HCT116 (cell line): ENCODE data around the gene PI4KA.

Source experiments
- CEBPB ChIP-seq: IDR thresholded peaks from 2 replicates; pipeline ENCODE4 v1.6.1; 2012; ENCODE audit warnings: low read depth
- CTCF ChIP-seq, 3 experiments: fragments of 200-600 bp in 1 of 3; sonication (generic) in 1 of 3; IDR thresholded peaks in 2 of 3; conservative IDR thresholded peaks in 1 of 3; 2 replicates each; pipeline ENCODE4 v1.5.1; 2012 to 2017; ENCODE audit warnings: low read depth in 2 of 3, low read length in 2 of 3, antibody characterized with exemption in 1 of 3, borderline replicate concordance in 1 of 3, control low read depth in 1 of 3, mild to moderate bottlenecking in 1 of 3, mixed read lengths in 1 of 3, mixed run types in 1 of 3, moderate library complexity in 1 of 3; ENCODE audit not compliant: insufficient read depth in 1 of 3
- EGR1 ChIP-seq: IDR thresholded peaks from 2 replicates; pipeline ENCODE4 v1.6.1; 2012; ENCODE audit warnings: low read depth
- EZH2phosphoT487 ChIP-seq: fragments of 200-600 bp; IDR thresholded peaks from 2 replicates; pipeline ENCODE4 v1.6.1; 2018; ENCODE audit warnings: antibody characterized with exemption, borderline replicate concordance
- JUND ChIP-seq: IDR thresholded peaks from 2 replicates; pipeline ENCODE4 v1.6.1; 2012
- MAX ChIP-seq: IDR thresholded peaks from 2 replicates; pipeline ENCODE4 v1.6.1; 2012
- POLR2A ChIP-seq: IDR thresholded peaks from 2 replicates; pipeline ENCODE4 v1.7.0; 2011; ENCODE audit warnings: borderline replicate concordance; ENCODE audit not compliant: insufficient read depth, insufficient read length; ENCODE audit errors: extremely low read depth
- POLR2AphosphoS5 ChIP-seq: IDR thresholded peaks from 2 replicates; pipeline ENCODE4 v1.6.1; 2011; ENCODE audit warnings: mild to moderate bottlenecking, low read depth, low read length, moderate library complexity
- RAD21 ChIP-seq: IDR thresholded peaks from 2 replicates; pipeline ENCODE4 v1.6.1; 2012; ENCODE audit warnings: low read depth, mild to moderate bottlenecking
- SIN3A ChIP-seq: IDR thresholded peaks from 2 replicates; pipeline ENCODE4 v1.6.1; 2012; ENCODE audit warnings: low read depth
- SP1 ChIP-seq: IDR thresholded peaks from 2 replicates; pipeline ENCODE4 v1.6.1; 2012; ENCODE audit warnings: low read depth
- ZNF274 ChIP-seq: fragments of 200-500 bp; sonication (Bioruptor generic); IDR thresholded peaks from 2 replicates; pipeline ENCODE4 v1.6.1; 2014; ENCODE audit warnings: mild to moderate bottlenecking, low read depth, low read length, inconsistent platforms
- TF ChIP-seq, protein P1 (sequence below): IDR thresholded peaks from 2 replicates; pipeline ENCODE4 v1.6.1; 2012; ENCODE audit warnings: low read depth

GRCh38 chr22:20885017-20885556 lies 26.5 kb upstream of the PI4KA start:
- TF ChIP-seq SP1, result no peak
- no peak for TF ChIP-seq CTCF (IDR thresholded peaks at IDR 0.05 in 2 of 3, conservative IDR thresholded peaks at IDR 0.05 in 1 of 3; ENCODE audit: borderline replicate concordance in 1 of 3, insufficient read depth in 1 of 3, low read depth in 2 of 3, low read length in 2 of 3)
- TF ChIP-seq MAX, result no peak
- no peak for TF ChIP-seq EZH2phosphoT487
- no peak for TF ChIP-seq POLR2AphosphoS5
- no peak for TF ChIP-seq SIN3A
- TF ChIP-seq POLR2A, result no peak
- no peak for TF ChIP-seq JUND
- TF ChIP-seq ZNF274, result no peak
- TF ChIP-seq EGR1, result no peak
- TF ChIP-seq CEBPB, result no peak
- TF ChIP-seq, protein P1, sequence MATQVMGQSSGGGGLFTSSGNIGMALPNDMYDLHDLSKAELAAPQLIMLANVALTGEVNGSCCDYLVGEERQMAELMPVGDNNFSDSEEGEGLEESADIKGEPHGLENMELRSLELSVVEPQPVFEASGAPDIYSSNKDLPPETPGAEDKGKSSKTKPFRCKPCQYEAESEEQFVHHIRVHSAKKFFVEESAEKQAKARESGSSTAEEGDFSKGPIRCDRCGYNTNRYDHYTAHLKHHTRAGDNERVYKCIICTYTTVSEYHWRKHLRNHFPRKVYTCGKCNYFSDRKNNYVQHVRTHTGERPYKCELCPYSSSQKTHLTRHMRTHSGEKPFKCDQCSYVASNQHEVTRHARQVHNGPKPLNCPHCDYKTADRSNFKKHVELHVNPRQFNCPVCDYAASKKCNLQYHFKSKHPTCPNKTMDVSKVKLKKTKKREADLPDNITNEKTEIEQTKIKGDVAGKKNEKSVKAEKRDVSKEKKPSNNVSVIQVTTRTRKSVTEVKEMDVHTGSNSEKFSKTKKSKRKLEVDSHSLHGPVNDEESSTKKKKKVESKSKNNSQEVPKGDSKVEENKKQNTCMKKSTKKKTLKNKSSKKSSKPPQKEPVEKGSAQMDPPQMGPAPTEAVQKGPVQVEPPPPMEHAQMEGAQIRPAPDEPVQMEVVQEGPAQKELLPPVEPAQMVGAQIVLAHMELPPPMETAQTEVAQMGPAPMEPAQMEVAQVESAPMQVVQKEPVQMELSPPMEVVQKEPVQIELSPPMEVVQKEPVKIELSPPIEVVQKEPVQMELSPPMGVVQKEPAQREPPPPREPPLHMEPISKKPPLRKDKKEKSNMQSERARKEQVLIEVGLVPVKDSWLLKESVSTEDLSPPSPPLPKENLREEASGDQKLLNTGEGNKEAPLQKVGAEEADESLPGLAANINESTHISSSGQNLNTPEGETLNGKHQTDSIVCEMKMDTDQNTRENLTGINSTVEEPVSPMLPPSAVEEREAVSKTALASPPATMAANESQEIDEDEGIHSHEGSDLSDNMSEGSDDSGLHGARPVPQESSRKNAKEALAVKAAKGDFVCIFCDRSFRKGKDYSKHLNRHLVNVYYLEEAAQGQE, result no peak
- no peak for TF ChIP-seq RAD21
